B cell (primary cell): ENCODE data around the gene SCP2. TPM values are rescaled to one million over a fixed set of nuclear protein-coding genes. Genes with fewer than 3 reads are reported as not detected.

Source experiments
- ATAC-seq: fragments of 200-7000 bp; cut with Tn5 transposase; one replicate; pipeline ENCODE4 v1.10.0; 2021; ENCODE audit warnings: low read depth, mild to moderate bottlenecking, moderate number of reproducible peaks, moderate library complexity
- CTCF ChIA-PET: fragments of 350-600 bp; sonication (Branson Sonifier 250); formaldehyde crosslinking; loops from one replicate; lab custom pipeline; 2021; ENCODE audit warnings: antibody characterized with exemption, inconsistent platforms; lab: Charles Lee
- POLR2A ChIA-PET: fragments of 350-600 bp; sonication (Branson Sonifier 250); formaldehyde crosslinking; loops from one replicate; lab custom pipeline; 2021; ENCODE audit warnings: antibody characterized with exemption; lab: Charles Lee
- DNase-seq: peaks from one replicate; pipeline ENCODE4 v3.0.0; 2013
- H2AFZ ChIP-seq: 2 replicates; pipeline ENCODE4 v1.6.1; 2012; ENCODE audit warnings: mild to moderate bottlenecking, low read depth, low read length; ENCODE audit not compliant: insufficient read depth, poor library complexity, severe bottlenecking
- H3K27ac ChIP-seq, 2 donors: 1 replicate in 1 of 2; 2 replicates in 1 of 2; pipeline ENCODE4 v1.5.1; 2012 to 2013; ENCODE audit warnings: low read length in 2 of 2, mild to moderate bottlenecking in 2 of 2, moderate library complexity in 1 of 2
- H3K27me3 ChIP-seq, 4 experiments: fragments of 200-600 bp in 1 of 4; sonication (generic) in 1 of 4; replicated peaks in 1 of 4; 1 replicate in 2 of 4; 2 replicates in 2 of 4; pipeline versions ENCODE4 v1.6.1 to v1.7.0; 2013 to 2016; ENCODE audit warnings: low read length in 3 of 4, mild to moderate bottlenecking in 2 of 4, mixed read lengths in 1 of 4, moderate library complexity in 1 of 4; ENCODE audit not compliant: insufficient read depth in 4 of 4, control insufficient read depth in 3 of 4; ENCODE audit errors: control extremely low read depth in 1 of 4
- H3K36me3 ChIP-seq, 2 experiments: replicated peaks in 1 of 2; 1 replicate in 1 of 2; 2 replicates in 1 of 2; pipeline versions ENCODE4 v1.6.1 to v1.7.1; 2013; ENCODE audit warnings: low read length in 1 of 2; ENCODE audit not compliant: insufficient read depth in 2 of 2, control insufficient read depth in 1 of 2; ENCODE audit errors: control extremely low read depth in 1 of 2, extremely low read depth in 1 of 2
- H3K4me1 ChIP-seq, 2 donors: fragments of 200-600 bp in 1 of 2; sonication (generic) in 1 of 2; 1 replicate in 1 of 2; 2 replicates in 1 of 2; pipeline versions ENCODE4 v1.5.1 to v1.6.1; 2013 to 2017; ENCODE audit warnings: low read length in 2 of 2; ENCODE audit not compliant: control insufficient read depth in 2 of 2, insufficient read depth in 2 of 2
- H3K4me2 ChIP-seq: replicated peaks from 2 replicates; pipeline ENCODE3; 2012; ENCODE audit warnings: mild to moderate bottlenecking, low read depth, low read length; ENCODE audit not compliant: poor library complexity, severe bottlenecking
- H3K4me3 ChIP-seq, 5 experiments: fragments of 200-600 bp in 1 of 5; sonication (generic) in 1 of 5; 1 replicate in 3 of 5; 2 replicates in 2 of 5; pipeline versions ENCODE4 v1.5.1 to v1.7.0; 2011 to 2016; ENCODE audit warnings: low read length in 4 of 5, mild to moderate bottlenecking in 4 of 5, low read depth in 2 of 5, control low read depth in 1 of 5, moderate library complexity in 1 of 5; ENCODE audit not compliant: insufficient read depth in 1 of 5; ENCODE audit errors: control extremely low read depth in 1 of 5, extremely low read depth in 1 of 5
- H3K79me2 ChIP-seq: fragments of 200-600 bp; sonication (generic); one replicate; pipeline ENCODE4 v1.6.0; 2016; ENCODE audit warnings: low read length; ENCODE audit not compliant: control insufficient read depth, insufficient read depth
- H3K9ac ChIP-seq: fragments of 200-600 bp; sonication (generic); 2 replicates; pipeline ENCODE4 v1.6.1; 2017; ENCODE audit warnings: mild to moderate bottlenecking, low read length, moderate library complexity
- H3K9me3 ChIP-seq, 3 donors: one replicate each; pipeline versions ENCODE4 v1.6.1 to v1.7.1; 2013; ENCODE audit warnings: low read length in 2 of 3; ENCODE audit not compliant: control insufficient read depth in 2 of 3, insufficient read depth in 1 of 3; ENCODE audit errors: control extremely low read depth in 1 of 3
- H4K20me1 ChIP-seq: 2 replicates; pipeline ENCODE4 v1.6.0; 2012; ENCODE audit warnings: mild to moderate bottlenecking, low read length; ENCODE audit not compliant: insufficient read depth, control insufficient read depth, poor library complexity, severe bottlenecking
- H3K27ac Mint-ChIP-seq: one replicate; pipeline ENCODE4 v1.8.0; 2021; ENCODE audit warnings: mixed read lengths
- H3K27me3 Mint-ChIP-seq: one replicate; pipeline ENCODE4 v1.8.0; 2021; ENCODE audit warnings: mixed read lengths
- H3K4me1 Mint-ChIP-seq: one replicate; pipeline ENCODE4 v1.8.0; 2021; ENCODE audit warnings: mixed read lengths
- H3K4me3 Mint-ChIP-seq: one replicate; pipeline ENCODE4 v1.8.0; 2021; ENCODE audit warnings: mixed read lengths
- H3K9me3 Mint-ChIP-seq: one replicate; pipeline ENCODE4 v1.8.0; 2022; ENCODE audit warnings: mixed read lengths; ENCODE audit not compliant: insufficient read depth
- EZH2 ChIP-seq: IDR thresholded peaks from 2 replicates; pipeline ENCODE4 v1.6.1; 2012; ENCODE audit warnings: borderline replicate concordance, low read depth, mild to moderate bottlenecking, moderate library complexity, low read length; ENCODE audit not compliant: insufficient read depth, poor library complexity, severe bottlenecking
- WGBS: methylation state at CpG from one replicate; pipeline ENCODE4 v1.1.5; 2013; ENCODE audit warnings: missing lambda C conversion rate; ENCODE audit not compliant: insufficient coverage; 5-methylcytosine and 5-hydroxymethylcytosine counted together
- intact Hi-C: fragments of 100-400 bp; cut with micrococcal nuclease; formaldehyde crosslinking; loops from one replicate; pipeline ENCODE4 v1.10.0; 2022
- polyA plus RNA-seq: library from polyadenylated mRNA; depleted of rRNA; stranded (reverse); fragments of >200 nt; gene quantifications from 2 replicates; pipeline ENCODE4 v1.2.3, GENCODE V29; 2012
- total RNA-seq, 2 donors: library from RNA; stranded (reverse); fragments of 120-200 nt in 1 of 2; gene quantifications; 1 replicate in 1 of 2; 2 replicates in 1 of 2; pipeline versions ENCODE4 v1.2.3 to v1.2.4, GENCODE V29; 2013 to 2022
- TF ChIP-seq, protein P1 (sequence below): fragments of 200-600 bp; IDR thresholded peaks from one replicate; pipeline ENCODE4 v1.8.0; 2022; ENCODE audit warnings: antibody characterized with exemption, mild to moderate bottlenecking

SCP2 gene
- total and polyA plus RNA-seq, 2 donors (not counting 1 experiment from before 2014, with no cell fraction given) = 19.4 to 46.6 TPM

DNA sequence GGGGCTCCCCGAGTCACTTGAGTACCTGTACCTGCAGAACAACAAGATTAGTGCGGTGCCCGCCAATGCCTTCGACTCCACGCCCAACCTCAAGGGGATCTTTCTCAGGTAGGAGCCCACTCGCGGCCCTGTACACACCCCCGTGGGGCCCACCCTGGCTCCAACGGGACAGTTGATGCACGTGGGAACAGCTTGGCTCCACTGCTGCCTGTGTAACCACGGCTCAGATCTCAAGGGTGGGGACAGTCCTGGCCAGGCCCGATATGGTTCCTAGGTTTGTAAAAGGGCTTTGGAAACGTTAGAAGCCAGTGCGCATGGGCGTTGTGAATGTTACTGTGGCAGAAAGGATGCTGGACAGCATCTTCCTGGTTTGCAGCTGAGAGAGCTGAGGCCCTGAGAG lies 153.7 kb downstream of the SCP2 start:
- POLR2A ChIA-PET = no interaction called here

DNA sequence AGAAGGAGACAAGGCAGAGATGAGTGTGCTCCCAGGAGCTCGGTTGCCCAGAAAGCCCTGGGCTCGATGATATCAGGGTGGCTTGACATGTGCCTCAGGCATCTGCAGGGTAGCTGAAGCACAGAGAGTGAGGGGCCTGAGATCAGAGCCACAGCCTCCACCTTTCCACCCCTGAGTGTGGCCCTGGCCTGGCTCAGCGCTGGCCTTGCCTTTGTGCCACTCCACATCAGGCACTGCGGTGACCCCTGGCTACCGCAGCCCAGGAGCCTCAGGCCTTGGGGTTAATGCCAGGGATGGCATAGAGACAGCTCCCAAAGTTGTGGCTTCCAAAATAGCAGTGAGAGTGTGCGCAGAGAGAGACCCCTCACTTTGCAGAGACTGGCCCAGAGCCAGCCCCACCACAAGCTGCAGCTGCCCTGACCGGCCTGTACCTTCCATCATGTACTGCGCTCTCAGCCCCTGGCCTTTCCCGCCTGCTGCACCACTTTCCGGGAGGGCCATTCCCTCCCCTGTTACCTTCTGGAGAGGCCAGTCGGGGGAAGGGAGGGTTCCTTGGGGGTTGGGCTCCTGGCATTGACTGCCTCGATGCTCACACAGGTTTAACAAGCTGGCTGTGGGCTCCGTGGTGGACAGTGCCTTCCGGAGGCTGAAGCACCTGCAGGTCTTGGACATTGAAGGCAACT lies 154.4 kb downstream of the SCP2 start:
- Histone ChIP-seq H3K4me2 (no peak overlapping the region), H3K79me2 (no peaks in the 10 kb centered on the region), H2AFZ (no peak overlapping the region), H3K4me1 (no peaks in the 10 kb centered on the region), H3K9ac (no peak overlapping the region), H3K36me3 (no peaks in the 10 kb centered on the region), H3K9me3 (no peaks in the 10 kb centered on the region), H3K4me3 (no peak overlapping the region), H3K27me3 (no peaks in the 10 kb centered on the region), H3K27ac (no peak overlapping the region), H4K20me1 (no peaks in the 10 kb centered on the region)
- ChIA-PET CTCF (no interaction called here), POLR2A (no interaction called here)
- Mint-ChIP-seq H3K4me1 (no peaks in the 10 kb centered on the region), H3K4me3 (no peak overlapping the region), H3K27ac (no peak overlapping the region), H3K27me3 (no peaks in the 10 kb centered on the region), H3K9me3 (no peaks in the 10 kb centered on the region)
- DNase-seq (no peak), ATAC-seq (no peak)
- intact Hi-C loops = no loop called here
- TF ChIP-seq, protein P1, sequence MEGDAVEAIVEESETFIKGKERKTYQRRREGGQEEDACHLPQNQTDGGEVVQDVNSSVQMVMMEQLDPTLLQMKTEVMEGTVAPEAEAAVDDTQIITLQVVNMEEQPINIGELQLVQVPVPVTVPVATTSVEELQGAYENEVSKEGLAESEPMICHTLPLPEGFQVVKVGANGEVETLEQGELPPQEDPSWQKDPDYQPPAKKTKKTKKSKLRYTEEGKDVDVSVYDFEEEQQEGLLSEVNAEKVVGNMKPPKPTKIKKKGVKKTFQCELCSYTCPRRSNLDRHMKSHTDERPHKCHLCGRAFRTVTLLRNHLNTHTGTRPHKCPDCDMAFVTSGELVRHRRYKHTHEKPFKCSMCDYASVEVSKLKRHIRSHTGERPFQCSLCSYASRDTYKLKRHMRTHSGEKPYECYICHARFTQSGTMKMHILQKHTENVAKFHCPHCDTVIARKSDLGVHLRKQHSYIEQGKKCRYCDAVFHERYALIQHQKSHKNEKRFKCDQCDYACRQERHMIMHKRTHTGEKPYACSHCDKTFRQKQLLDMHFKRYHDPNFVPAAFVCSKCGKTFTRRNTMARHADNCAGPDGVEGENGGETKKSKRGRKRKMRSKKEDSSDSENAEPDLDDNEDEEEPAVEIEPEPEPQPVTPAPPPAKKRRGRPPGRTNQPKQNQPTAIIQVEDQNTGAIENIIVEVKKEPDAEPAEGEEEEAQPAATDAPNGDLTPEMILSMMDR = no peak
- WGBS = 95% methylated on average over 11 of the region's 14 CpGs

More for the DNA sequence above, 153.7 kb downstream of the SCP2 start:
- Mint-ChIP-seq H3K4me1 (no peaks in the 10 kb centered on the region), H3K9me3 (no peaks in the 10 kb centered on the region), H3K27me3 (no peaks in the 10 kb centered on the region), H3K4me3 (no peak overlapping the region), H3K27ac (no peak overlapping the region)
- H2AFZ ChIP-seq = no peak overlapping the region
- H3K4me1 ChIP-seq = no peaks in the 10 kb centered on the region
- H3K4me2 ChIP-seq = no peak overlapping the region
- H3K27me3 ChIP-seq = no peaks in the 10 kb centered on the region
- WGBS = 86% methylated on average over 15 of the region's 15 CpGs
- H3K9me3 ChIP-seq = no peaks in the 10 kb centered on the region
- no peaks in the 10 kb centered on the region for H3K36me3 ChIP-seq
- H4K20me1 ChIP-seq = no peaks in the 10 kb centered on the region
- H3K4me3 ChIP-seq = no peak overlapping the region
- TF ChIP-seq EZH2 = no peak
- TF ChIP-seq, protein P1 = no peak
- no peak overlapping the region for H3K9ac ChIP-seq
- H3K79me2 ChIP-seq = no peaks in the 10 kb centered on the region
- intact Hi-C loops = no loop called here
- DNase-seq = no peak
- no peak for ATAC-seq
- H3K27ac ChIP-seq = no peak overlapping the region
- CTCF ChIA-PET = no interaction called here
